Neural progenitor cell (in vitro differentiated cells): ENCODE results near the gene USP37.

Experiments used
- CTCF ChIP-seq: fragments of 200-600 bp; sonication (generic); IDR thresholded peaks from 2 replicates; pipeline ENCODE4 v1.5.1; 2017; ENCODE audit warnings: antibody characterized with exemption, mild to moderate bottlenecking
- EZH2phosphoT487 ChIP-seq: fragments of 200-600 bp; sonication (generic); IDR thresholded peaks from 2 replicates; pipeline ENCODE4 v1.6.1; 2017; ENCODE audit warnings: antibody characterized with exemption

DNA sequence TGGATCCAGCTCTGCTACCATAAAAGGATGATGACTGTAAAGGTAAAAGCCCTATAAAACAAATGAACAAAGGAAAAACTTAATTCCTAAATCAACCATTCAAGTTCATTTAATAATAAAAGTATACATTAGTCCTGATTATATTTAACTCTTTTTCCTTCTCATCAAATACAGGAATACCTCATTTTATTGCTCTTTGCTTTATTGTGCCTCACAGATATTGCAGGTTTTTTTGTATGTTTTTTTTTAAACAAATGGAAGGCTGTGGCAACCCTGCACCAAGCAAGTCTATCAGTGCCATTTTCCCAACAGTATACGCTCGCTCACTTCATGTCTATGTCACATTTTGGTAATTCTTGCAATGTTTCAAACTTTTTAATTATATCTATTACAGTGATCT is 38.2 kb downstream of the USP37 start:
- TF ChIP-seq CTCF, result no peak
- no peak for TF ChIP-seq EZH2phosphoT487
